Loucy (cell line): Measurements from ENCODE around the gene FAM151A.

Experiments used
- CTCF ChIP-seq: fragments of 200-600 bp; sonication (generic); conservative IDR thresholded peaks from 2 replicates; pipeline ENCODE4 v1.5.1; 2014; ENCODE audit warnings: mild to moderate bottlenecking, antibody characterized with exemption, low read length
- EZH2phosphoT487 ChIP-seq: fragments of 200-600 bp; IDR thresholded peaks from 2 replicates; pipeline ENCODE4 v1.6.1; 2018; ENCODE audit warnings: antibody characterized with exemption, mild to moderate bottlenecking, moderate library complexity, borderline replicate concordance

GRCh38 chr1:54577612-54578011, 45.7 kb downstream of the FAM151A start:
- no peak for TF ChIP-seq CTCF
- no peak for TF ChIP-seq EZH2phosphoT487
